ENCODE results near the gene FGD3.

Gene FGD3

DNA sequence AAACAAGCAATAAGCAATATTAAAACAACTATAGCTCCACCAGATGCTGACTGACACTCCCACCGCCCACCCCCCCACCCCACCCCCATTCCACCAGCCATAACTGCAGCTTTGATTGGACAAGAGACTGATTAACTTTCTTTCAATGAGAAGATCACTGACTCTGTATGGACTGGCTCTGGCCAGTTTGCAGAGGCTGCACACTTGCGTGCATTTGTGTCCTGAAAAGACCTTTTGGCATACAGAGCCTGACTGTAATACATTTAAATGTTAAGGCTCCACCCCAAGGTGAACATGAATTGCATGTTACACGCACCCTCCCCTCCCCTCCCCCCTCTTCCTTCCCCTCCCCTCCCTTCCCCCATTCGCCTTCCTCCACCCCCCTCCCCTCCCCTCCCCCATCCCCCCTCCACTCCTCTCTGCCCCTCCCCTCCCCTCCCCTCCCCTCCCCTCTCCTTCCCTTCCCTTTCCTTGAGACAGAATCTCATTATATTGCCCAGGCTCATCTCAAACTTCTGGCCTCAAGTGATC lies 31.1 kb downstream of the FGD3 start:
- no peak for DNase-seq (ENCODE audit: low spot score)
- TF ChIP-seq CTCF (IDR thresholded peaks at IDR 0.05): no peak
- Histone ChIP-seq H3K4me3 (no peak overlapping the region), H3K27ac (no peak overlapping the region)

DNA sequence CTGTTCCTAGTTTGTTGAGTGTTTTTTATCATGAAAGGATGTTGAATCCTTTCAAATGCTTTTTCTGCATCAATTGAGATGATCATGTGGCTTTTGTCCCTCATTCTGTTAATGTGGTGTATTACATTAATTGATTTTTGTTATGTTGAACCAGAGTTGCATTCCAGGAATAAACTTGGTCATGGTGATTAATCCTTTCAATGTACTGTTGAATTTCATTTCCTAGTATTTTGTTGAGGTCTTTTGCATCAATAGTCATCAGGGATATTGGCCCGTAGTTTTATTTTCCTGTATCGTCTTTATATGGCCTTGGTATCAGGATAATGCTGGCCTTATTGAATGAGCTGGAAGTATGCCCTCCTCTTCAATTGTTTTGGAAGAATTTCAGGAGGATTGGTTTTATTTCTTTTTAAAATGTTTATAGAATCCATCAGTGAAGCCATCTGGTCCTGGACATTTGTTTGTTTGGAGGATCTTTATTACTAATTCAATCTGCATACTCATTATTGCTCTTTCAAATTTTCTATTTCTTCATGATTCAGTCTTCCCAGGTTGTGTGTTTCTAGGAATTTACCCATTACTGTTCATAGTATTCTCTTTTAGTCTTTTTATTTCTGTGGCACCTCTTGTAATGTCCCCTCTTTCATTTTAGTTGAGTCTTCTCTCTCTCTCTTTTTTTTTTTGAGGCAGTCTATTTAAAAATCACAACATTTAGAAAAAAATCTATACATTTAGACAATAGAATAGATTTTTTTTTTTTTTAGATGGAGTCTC lies 32.1 kb downstream of the FGD3 start:
- H3K4me3 ChIP-seq: no peak overlapping the region
- no peak overlapping the region for H3K27ac ChIP-seq
- DNase-seq (ENCODE audit: low spot score): no peak
- no peak for TF ChIP-seq CTCF (IDR thresholded peaks at IDR 0.05)

DNA sequence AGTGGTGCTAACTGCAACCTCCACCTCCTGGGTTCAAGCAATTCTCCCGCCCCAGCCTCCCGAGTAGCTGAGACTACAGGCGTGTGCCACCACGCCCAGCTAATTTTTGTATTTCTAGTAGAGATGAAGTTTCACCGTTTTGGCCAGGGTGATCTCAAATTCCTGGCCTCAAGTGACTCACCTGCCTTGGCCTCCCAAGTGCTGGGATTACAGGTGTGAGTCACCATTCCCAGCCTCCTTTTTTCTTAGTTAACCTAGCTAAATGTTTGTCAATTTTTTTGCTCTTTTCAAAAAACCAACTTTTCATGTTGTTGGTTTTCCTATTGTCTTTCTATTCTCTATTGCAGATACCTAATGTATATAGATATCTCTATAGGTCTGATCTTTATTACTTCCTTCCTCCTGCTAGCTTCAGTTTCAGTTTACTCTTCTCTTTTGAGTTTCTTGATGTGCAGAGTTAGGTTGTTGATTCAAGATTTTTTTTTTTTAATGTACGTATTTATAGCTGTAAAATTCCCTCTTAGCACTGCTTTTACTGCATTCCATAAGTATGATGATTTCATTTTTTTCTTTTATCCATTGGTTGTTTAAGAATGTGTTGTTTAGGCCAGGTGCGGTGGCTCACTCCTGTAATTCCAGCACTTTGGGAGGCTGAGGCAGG lies 32.9 kb downstream of the FGD3 start:
- no peak for DNase-seq (ENCODE audit: low spot score)
- Histone ChIP-seq H3K4me3 (no peak overlapping the region), H3K27ac (no peak overlapping the region)
- no peak for TF ChIP-seq CTCF (IDR thresholded peaks at IDR 0.05)

- H3K4me3 ChIP-seq: no peak overlapping the region
- no peak overlapping the region for H3K27ac ChIP-seq
- no peak for DNase-seq (ENCODE audit: low spot score)
- TF ChIP-seq CTCF (IDR thresholded peaks at IDR 0.05): no peak
Observed at GRCh38 chr9:92982130-92982529, 34.8 kb downstream of the FGD3 start.

- no peak for TF ChIP-seq CTCF (IDR thresholded peaks at IDR 0.05)
- Histone ChIP-seq H3K4me3 (no peak overlapping the region), H3K27ac (no peak overlapping the region)
- DNase-seq (ENCODE audit: low spot score): no peak
Observed at GRCh38 chr9:92983984-92984589, 36.8 kb downstream of the FGD3 start.

DNA sequence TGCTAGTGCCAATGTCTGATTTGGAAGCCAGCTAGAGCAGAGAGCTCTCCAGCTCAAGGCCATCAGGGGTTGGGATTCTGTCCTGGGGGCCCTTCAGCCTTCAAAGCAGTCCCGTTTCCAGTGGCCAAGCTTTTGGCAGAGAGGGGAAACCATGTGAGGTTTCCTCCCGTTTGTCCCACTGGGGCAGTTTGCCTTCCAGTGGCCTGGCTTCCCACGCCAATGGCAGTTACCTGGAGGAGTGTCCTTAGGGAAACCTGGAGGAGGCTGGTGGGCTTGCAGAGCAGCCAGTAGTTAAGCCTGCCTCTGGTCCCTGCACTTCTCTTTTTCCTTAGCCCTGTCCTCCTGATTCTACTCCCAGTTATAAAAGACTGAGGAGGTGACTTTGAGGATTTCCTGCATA lies 37.7 kb downstream of the FGD3 start:
- TF ChIP-seq CTCF (IDR thresholded peaks at IDR 0.05): no peak
- Histone ChIP-seq H3K4me3 (no peak overlapping the region), H3K27ac (no peak overlapping the region)
- no peak for DNase-seq (ENCODE audit: low spot score)

Measured in coronary artery (tissue), 2 donors.